OCI-LY1 (cell line): ENCODE results near the gene CORIN.

Experiments used
- EZH2 ChIP-seq: fragments of 200-600 bp; sonication (generic), shearing (Covaris generic); IDR thresholded peaks from 2 replicates; pipeline ENCODE4 v1.8.0; 2017; ENCODE audit warnings: borderline replicate concordance, mixed run types, mild to moderate bottlenecking, antibody characterized with exemption, low read length, moderate library complexity, mixed read lengths
- TF ChIP-seq, protein P1 (sequence below): fragments of 200-600 bp; sonication (generic), shearing (Covaris generic); IDR thresholded peaks from 2 replicates; pipeline ENCODE4 v1.5.1; 2017; ENCODE audit warnings: mild to moderate bottlenecking, antibody characterized with exemption, low read length, moderate library complexity, mixed read lengths

- TF ChIP-seq, protein P1, sequence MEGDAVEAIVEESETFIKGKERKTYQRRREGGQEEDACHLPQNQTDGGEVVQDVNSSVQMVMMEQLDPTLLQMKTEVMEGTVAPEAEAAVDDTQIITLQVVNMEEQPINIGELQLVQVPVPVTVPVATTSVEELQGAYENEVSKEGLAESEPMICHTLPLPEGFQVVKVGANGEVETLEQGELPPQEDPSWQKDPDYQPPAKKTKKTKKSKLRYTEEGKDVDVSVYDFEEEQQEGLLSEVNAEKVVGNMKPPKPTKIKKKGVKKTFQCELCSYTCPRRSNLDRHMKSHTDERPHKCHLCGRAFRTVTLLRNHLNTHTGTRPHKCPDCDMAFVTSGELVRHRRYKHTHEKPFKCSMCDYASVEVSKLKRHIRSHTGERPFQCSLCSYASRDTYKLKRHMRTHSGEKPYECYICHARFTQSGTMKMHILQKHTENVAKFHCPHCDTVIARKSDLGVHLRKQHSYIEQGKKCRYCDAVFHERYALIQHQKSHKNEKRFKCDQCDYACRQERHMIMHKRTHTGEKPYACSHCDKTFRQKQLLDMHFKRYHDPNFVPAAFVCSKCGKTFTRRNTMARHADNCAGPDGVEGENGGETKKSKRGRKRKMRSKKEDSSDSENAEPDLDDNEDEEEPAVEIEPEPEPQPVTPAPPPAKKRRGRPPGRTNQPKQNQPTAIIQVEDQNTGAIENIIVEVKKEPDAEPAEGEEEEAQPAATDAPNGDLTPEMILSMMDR: peak; percentile 88
- no peak for TF ChIP-seq EZH2
These were observed 151.5 kb downstream of the CORIN start for GRCh38 chr4:47686294-47686872.
